CD4-positive, alpha-beta T cell treated with Interleukin-6 at 100 ng/mL for 8 hours (primary cell): ENCODE results near the gene DALRD3.
"Not testable (repeated sequence)": the region's sequence is repeated elsewhere in the genome, so short reads cannot be mapped to it uniquely, and the experiment has no call there.

ENCODE experiments used
- DNase-seq: peaks from one replicate; pipeline ENCODE4 v3.0.0-alpha.2; 2020; ENCODE audit warnings: mixed read lengths, low spot score

Gene DALRD3

DNA sequence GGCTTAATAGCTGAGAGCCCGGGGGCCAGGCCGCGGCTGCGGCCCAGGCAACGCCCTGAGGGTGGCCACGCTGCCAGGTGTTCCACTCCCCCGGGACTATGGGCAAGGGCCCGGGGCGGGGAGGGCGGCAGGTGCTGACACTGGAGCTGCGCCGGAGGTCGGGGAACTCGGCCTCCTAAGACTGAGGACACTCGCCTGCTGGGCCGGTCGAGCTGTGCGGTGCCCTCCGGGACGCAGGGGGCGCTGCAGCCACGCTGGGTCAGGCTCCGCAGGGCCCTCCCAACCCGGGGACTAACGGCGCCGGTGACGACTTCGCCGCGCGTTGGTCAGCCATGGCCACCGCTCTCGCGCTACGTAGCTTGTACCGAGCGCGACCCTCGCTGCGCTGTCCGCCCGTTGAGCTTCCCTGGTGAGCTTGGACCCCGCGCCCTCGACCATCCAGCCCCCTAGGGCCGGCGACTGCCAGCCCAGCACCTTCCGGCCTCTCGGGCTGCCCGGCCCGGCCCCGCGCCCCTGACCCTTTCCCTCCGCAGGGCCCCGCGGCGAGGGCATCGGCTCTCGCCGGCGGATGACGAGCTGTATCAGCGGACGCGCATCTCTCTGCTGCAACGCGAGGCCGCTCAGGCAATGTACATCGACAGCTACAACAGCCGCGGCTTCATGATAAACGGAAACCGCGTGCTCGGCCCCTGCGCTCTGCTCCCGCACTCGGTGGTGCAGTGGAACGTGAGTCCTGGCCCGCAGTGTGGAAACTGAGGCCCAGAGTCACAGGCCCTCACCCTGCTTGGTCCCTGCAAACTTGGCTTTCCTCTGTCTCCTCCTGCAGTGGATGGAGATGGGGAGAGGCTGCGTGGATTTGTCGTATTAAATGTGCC, 3.7 kb upstream of the DALRD3 start, which contains the start of gene NDUFAF3:
Gene NDUFAF3 (plus strand): TSS at position 309 of the 875 bp plus-strand sequence. CDS start 24 bp downstream, at position 333.
- peak; percentile 89 for DNase-seq

DNA sequence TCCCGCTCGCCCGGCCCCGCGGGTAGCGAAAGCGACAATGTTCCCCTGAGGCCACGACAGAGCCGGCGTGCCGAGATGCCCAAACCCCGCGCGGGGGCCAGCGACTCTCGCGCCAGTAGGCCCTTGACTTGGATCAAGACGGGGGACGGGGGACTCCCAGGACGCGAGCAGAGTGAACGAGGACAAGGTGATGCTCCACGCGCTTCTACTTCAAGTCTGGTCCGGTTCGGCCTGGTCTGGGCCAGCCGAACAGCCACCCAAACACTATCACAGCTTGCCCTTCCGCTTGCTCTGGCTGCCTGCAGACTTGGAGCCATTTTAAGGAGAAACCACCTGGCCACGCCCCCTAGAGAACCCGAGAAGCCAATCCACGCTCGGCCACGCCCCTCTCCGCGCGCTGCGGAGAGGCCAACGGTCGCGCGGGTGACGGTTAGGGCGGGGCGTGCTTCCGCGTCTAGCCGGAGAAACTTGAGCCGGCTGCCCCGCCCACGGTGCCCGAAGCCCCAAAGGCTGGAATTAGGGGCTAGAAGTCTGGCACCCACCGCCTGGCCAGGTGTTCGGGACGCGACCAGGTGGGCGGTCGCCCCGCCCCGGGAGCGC, 2.9 kb upstream of the DALRD3 start:
- DNase-seq: peak; percentile 98

DNA sequence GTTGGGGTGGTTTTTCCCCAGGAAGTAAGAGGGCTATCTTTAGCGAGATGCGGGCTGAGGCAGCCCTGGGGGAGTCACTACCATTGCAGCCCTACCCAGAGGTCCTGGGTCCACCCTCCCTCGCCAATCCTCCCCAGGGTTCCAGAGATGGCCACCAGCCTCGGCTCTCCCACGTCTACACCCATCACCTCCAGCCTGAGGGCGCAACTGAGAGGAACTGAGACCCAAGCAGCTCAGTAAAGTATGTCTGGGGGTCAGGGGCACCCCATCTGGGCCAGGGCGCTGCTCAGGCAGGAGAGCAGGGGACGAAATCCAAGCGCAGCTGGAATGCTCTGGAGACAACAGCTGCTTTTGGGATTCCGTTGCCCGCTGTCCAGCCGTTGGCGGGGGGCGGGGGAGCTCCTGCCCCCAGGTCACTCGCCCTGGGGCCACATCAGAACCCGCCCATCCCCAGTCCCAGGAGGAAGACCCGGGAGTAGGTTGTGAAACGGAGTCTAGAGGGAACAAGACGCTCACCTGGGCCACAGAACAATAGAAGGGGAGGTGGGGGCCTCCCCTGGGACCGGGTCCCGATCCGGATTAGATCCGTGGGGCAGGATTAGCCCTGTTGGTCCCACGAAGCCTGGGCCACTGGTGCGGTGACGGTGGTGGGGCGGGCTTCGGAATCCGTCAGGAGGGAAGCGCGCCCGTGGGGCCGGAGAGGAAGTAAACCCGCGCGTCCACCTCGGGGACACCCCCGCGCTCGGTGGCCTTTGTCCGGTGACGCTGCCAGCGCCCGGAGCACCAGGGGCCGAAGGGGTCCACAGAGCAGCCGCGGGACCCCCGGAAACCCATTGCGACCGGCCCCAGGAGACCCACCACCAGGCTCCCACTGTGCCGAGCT, 2.2 kb upstream of the DALRD3 start:
- DNase-seq: no peak

DNA sequence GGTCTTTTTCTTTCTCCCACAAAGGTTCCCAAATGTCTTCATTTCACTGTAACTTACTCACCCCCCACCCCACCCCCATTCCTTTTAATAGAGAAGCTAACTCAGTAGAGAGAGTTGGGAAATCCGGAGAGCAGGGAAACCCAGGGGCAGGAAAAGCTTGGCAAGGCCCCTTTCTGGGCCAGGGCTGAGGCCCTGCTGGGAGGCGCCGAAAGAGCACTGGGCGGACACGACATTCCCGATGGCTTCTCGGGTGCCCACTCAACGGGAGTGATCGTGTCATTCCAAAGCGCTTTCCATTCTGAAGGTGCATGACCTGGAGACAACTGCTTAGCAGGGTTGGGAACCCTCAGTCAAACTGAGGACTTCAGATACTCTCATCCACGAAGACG, 1.6 kb upstream of the DALRD3 start:
- DNase-seq: no peak

DNA sequence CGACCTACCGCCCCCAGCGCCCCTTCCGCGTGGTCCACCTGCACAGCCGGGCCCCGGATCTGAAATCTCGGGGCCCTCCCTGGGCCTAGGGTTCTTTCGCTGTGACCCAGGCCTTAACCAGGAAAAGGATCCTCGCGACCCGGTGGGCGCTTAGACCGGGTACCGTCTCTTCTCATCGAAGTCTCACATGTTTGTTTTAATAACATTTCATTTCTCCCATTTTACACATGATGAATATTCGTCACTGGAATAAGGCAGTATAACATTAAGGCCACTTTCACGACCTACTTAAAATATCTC, 277 bp upstream of the DALRD3 start:
- no peak for DNase-seq

DNA sequence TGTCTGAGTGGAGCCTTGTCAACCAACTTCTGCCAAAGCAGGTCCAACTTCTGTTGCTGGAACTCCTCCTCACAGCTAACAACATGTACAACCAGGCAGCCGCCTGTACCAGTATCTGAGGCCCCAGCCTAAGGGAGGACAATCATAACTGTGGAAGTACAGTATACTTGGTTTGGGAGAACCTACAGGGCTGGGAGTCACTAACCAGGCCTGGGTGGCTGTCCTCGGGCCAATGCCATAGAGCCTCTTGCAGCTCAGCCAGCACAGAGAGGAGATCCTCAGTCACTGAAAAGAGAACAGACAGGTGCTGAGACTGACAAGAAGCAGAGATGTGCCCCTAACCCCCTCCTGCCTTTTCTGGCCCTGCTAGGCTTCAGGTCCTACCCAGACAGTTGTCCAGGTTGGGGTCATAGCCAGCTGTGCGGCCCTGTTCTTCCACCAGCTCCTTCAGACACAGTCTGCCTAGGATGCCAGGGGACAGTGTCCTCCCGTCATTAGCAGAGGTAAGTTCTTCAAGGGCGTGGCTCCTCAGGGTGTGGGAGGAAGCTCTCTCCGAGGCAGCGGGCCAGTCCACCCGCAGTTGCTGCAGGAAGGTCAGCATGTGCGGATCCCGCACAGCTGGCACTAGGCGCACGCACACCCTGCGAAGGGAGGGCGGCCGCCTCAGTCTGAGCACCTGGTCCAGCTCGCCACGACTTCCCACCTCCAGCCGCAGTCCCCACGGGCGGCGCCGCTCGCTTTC, 980 bp downstream of the DALRD3 start:
- no peak for DNase-seq

DNA sequence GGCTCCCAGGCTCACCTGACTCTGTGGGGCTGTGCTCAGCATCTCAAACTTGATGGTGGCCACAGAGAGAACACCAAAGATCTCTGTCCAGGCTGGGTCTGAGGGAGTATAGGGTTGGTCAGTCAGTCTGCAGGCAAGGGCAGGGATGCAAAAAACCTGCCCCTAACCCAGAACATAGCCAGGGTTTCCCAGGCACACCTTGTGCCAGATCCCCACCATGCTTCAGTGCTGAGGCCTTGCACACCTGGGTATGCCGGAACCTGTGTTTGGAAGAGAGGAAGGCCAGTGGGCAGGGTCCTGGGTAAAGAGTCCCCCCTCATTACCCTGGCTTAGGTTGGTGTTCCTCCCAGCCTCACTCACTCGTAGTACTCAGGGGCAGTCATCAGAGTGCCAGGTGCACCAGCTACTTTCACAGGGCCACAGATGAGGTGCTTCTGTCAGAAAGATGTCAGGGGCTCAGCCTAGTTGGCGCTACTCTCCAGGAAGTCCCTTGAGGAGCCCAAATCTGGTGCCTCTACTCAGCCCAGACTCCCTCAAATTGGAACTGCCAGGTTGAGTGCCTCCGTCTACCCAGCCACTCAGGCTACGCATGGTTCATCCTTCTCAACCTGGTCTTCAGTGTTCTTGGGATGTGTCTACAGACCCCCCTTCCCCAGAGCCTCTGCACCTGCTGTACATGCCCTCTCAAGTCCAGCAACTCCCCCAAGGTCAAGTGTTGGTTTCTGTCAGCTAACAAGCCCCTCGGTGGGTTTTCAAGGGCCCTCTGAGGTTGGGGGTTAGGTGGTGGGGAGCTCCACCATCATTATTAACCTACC, 1.8 kb downstream of the DALRD3 start:
- DNase-seq: no peak

DNA sequence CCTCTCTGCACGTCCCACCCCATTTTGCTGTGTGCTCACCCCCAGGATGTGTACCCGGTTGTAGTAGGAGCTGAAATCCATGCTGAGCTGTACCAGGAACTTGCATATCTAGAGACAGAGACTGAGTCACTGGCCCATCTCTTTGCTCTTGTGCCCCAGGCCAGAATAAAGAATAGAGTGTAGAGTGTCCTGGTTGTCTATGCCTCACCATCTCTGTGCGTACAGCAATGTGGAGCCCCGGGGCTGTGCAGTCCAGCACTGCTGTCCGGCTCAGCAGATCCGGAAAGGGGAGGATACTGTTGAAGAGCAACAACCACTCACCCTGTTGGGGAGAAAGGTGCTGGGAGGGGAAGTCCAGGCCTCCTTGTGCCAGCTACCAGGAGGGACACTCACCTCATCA, 2.6 kb downstream of the DALRD3 start:
- no peak for DNase-seq

DNA sequence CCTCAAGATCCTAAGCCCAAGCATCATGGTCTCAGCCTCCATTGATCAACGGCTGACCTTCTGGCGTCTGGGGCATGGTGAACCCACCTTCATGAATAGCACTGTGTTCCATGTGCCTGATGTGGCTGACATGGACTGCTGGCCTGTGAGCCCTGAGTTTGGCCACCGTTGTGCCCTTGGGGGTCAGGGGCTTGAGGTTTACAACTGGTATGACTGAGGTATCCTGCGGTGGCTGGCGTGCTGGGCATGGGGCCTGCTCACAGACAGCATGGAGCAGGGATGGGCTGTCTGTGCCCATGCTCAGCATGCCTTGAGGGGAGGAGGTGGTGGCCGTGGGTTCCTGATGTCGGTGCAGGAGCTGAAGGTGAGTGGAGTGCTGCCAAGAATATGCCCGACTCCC, 3.3 kb downstream of the DALRD3 start:
- DNase-seq: no peak

DNA sequence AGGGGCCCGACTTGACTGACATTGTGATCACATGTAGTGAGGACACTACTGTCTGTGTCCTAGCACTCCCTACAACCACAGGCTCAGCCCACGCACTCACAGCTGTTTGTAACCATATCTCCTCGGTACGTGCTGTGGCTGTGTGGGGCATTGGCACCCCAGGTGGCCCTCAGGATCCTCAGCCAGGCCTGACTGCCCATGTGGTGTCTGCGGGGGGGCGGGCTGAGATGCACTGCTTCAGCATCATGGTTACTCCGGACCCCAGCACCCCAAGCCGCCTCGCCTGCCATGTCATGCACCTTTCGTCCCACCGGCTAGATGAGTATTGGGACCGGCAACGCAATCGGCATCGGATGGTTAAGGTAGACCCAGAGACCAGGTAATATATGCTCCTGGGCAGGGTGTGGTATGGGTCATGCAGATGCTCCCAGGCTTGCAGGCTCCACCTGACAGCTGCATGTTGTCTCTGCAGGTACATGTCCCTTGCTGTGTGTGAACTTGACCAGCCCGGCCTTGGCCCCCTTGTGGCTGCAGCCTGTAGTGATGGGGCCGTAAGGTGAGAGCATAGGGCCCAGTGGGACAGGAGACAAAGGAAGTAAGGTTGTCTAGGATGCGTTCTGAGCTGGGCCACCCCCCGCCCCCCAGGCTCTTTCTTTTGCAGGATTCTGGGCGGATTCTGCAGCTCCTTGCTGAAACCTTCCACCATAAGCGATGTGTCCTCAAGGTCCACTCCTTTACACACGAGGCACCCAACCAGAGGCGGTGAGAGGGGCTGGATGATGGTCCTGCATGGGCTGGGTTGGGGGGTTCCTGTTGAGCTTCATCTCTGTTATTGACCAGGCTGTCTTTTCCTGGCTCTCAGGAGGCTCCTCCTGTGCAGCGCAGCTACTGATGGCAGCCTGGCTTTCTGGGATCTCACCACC, 4.4 kb downstream of the DALRD3 start:
- DNase-seq: peak; percentile 36

DNA sequence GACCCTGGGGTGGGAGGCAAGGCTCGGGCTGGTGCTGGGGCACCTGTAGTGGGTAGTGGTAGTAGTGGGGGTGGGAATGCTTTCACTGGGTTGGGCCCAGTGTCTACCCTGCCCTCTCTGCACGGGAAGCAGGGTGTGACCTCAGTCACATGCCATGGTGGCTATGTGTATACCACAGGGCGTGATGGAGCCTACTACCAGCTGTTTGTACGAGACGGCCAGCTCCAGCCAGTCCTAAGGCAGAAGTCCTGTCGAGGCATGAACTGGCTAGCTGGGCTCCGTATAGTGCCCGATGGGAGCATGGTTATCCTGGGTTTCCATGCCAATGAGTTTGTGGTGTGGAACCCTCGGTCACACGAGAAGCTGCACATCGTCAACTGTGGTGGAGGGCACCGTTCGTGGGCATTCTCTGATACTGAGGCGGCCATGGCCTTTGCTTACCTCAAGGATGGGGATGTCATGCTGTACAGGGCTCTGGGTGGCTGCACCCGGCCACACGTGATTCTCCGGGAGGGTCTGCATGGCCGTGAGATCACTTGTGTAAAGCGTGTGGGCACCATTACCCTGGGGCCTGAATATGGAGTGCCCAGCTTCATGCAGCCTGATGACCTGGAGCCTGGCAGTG, 5.2 kb downstream of the DALRD3 start:
- DNase-seq: no peak

DNA sequence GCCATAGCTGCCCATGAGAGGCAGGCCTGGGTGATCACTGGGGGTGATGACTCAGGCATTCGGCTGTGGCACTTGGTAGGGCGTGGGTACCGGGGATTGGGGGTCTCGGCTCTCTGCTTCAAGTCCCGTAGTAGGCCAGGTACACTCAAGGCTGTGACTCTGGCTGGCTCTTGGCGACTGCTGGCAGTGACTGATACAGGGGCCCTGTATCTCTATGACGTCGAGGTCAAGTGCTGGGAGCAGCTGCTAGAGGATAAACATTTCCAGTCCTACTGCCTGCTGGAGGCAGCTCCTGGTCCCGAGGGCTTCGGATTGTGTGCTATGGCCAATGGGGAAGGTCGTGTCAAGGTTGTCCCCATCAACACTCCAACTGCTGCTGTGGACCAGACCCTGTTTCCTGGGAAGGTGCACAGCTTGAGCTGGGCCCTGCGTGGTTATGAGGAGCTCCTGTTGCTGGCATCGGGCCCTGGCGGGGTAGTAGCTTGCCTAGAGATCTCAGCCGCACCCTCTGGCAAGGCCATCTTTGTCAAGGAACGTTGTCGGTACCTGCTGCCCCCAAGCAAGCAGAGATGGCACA, 5.9 kb downstream of the DALRD3 start:
- no peak for DNase-seq

DNA sequence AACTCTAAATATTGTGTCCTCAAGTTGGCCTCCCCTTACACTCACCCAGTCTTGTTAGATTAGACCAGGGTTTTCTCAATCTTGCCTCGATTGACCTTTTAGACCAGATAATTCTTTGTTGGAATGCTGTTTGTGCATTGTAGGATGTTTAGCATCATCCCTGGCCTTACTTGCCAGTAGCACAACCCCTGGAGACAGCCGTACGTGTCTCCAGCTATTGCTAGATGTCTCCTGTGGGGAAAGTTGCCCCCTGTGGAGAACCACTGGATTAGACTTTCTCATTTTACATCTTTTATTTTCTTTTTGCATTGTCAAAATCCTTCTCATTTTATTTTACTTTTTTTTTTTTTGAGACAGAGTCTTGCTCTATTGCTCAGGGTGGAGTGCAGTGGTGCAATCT, 9.0 kb downstream of the DALRD3 start:
- no peak for DNase-seq

DNA sequence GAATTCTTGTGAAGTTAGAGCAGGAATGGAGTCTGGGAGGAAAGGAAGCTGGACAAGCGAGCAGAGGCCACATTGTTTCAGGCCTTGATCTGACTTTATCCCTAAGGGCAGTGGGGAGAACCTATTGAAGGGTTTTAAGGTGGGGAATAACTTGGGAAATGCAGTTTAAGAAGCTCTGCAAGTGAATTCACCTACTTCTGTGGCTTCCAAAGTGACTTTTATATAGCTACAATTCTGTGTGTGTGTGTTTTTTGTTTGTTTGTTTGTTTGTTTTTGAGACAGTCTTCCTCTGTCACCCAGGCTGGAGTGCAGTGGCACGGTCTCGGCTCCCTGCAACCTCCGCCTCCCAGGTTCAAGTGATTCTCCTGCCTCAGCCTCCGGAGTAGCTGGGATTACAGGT, 9.8 kb downstream of the DALRD3 start:
- not testable (repeated sequence) for DNase-seq

DNA sequence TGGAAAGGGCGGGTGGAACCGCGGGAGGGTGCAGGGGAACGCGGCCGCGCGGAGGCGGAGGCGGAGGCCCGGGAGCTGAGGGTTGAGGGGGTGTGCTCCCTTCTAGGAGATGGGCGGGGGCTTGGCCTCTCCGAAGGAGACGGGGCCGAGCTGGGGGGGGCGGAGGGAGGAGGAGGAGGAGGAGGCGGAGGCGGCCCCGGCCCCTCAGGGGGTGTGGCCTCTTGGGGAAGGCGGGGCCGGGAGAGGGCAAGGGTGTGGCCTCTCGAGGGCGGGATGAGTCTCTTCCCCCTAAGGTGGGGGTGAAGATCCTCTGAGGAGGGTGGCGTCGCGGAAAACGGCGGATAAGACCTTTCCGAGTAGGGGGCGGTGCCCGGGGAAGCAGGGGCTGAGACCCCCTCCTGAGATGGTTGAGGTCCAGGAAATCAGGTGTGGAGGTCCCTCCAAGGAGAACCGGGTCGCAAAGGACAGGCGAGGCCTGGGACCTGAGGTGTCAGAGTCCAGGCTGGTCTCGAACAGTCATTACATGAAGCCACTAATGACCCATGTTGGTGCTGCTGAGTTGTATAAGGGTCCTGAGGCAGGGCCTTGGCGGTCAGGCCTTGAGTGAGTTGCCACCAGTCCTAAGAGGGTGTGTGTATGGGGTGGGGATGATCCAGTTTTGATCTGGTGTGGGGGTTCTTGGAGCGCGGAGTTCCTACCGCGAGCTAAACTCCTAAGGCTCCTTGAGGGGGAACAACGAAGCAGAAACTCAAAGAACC, 10.4 kb downstream of the DALRD3 start:
- peak; percentile 88 for DNase-seq

DNA sequence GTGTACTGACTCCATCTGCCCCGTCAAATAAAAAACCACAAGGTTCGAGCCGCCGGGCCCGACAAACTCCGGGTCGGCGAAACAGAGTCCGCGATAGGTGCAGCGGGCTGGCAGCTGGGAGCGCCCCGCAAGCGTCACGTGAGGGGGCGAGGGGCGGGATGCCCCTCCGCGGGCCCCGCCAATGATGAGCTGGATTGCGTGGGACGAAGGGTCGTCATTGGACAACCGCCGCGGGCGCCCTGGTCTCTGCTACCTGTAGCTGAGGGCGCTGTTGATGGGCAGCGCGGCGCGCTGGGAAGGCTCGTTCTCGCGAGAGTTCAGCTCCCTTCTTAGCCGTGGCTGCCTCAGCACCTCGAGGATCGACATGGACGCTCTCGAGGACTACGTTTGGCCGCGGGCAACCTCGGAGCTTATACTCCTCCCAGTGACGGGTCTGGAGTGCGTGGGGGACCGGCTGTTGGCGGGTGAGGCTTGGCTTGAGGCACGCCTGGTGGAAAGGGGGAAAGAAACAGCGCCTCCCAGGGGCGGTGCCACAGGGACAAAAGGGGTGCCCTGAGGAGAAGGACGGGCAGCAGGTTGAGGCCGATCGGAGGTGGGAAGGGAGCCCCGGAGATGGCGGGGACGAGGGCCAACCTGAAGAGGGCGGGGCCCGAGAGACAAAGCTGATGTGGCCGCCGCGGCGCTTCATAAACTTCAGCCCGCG, 11.2 kb downstream of the DALRD3 start, which contains the start of gene WDR6:
Gene WDR6 (plus strand): TSS at position 324 of the 703 bp plus-strand sequence. CDS start 41 bp downstream, at position 365.
- DNase-seq: peak; percentile 98

DNA sequence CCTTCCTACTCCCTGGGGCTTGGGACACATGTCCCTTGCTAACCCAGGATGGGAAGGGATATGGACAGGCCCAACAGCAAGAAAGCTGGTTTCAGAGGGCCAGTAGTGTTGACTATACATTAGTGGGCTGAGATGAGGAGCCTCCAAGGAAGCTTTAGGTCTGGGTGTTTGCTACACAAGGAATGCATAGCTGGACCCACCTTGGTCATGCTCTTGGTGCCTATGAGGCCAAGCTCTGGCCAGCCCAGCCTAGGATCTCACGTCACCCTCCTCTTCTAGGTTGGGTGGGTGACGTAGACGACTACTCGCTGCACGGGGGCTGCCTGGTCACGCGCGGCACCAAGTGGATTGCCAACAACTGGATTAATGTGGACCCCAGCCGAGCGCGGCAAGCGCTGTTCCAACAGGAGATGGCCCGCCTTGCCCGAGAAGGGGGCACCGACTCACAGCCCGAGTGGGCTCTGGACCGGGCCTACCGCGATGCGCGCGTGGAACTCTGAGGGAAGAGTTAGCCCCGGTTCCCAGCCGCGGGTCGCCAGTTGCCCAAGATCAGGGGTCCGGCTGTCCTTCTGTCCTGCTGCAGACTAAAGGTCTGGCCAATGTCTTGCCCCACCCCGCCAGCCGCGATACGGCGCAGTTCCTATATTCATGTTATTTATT, 11.8 kb downstream of the DALRD3 start:
- DNase-seq: no peak
